ENCODE data around the gene CAMLG.

- no peak for TF ChIP-seq CTCF (IDR thresholded peaks at IDR 0.05; ENCODE audit: insufficient read depth, low read length)
- TF ChIP-seq POLR2AphosphoS5 (IDR thresholded peaks at IDR 0.05; ENCODE audit: low read depth), result no peak
- TF ChIP-seq SPI1 (IDR thresholded peaks at IDR 0.05; ENCODE audit: borderline replicate concordance, low read depth), result no peak
- TF ChIP-seq REST (IDR thresholded peaks at IDR 0.05; ENCODE audit: insufficient replicate concordance, low read depth), result no peak
- TF ChIP-seq GABPA (IDR thresholded peaks at IDR 0.05; ENCODE audit: low read depth), result no peak
Measured at GRCh38 chr5:134738133-134738962, at the start of gene CAMLG.

Measured in HL-60 (cell line).